Raji (cell line): ENCODE measurements around the gene SPOCK3.

ENCODE experiments used
- POLR2A ChIP-seq: IDR thresholded peaks from 2 replicates; pipeline ENCODE4 v1.6.1; 2011; ENCODE audit warnings: low read depth, low read length, control low read depth; ENCODE audit not compliant: insufficient read depth

SPOCK3 gene

DNA sequence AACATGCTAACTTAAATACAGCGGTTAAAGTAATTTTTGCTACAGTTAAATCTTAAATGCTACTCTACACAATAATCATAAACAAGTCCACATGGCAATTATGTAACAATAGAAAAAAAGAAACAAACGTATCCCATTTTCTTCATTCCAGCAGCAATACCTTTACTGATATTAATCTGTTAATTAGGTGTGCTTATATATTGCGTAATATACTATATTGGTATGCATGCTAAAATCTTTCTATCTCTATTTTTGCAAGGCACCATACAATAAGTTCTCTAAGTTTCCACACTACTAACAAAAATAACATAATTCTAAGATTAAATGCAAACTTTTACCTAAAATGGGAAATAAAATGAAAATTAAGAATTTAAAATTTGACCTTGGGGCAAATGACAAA lies 500.6 kb downstream of the SPOCK3 start:
- no peak for TF ChIP-seq POLR2A

DNA sequence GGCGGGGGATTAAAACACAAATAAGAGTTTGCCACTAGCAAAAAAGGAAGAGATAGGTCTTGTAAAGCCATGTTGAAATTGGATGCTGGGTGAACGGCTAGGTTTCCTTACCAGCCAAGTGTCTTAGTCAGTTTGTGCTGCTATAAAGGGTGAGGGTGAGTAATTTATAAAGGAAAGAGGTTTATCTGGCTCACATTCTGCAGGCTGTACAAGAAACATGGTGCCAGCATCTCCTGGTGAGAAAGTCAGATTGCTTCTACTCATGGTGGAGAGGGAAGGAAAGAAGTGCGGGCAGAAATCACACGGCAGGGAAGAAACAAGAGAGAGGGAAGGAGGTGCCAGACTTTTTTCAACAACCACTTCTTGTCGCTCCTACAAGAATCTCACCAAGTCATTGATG lies 507.5 kb downstream of the SPOCK3 start:
- no peak for TF ChIP-seq POLR2A

DNA sequence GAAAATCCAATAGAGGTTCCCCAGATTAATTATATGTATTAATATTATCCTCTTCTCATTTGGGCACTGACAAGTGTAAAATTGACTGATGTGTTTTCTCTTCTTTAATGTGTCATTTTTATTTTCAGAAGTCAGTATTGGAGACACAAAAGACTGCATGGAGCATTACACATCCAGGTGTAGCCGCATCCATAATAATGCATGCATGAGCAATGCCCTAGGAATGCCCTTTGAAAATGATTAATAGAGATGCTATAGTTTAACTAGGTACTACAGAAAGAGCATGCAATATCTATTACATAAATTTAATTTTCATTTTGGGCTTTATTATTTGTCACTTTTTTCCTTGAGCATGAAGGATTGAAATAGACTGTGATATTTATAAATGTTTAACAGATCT lies 509.9 kb downstream of the SPOCK3 start:
- TF ChIP-seq POLR2A, result no peak

DNA sequence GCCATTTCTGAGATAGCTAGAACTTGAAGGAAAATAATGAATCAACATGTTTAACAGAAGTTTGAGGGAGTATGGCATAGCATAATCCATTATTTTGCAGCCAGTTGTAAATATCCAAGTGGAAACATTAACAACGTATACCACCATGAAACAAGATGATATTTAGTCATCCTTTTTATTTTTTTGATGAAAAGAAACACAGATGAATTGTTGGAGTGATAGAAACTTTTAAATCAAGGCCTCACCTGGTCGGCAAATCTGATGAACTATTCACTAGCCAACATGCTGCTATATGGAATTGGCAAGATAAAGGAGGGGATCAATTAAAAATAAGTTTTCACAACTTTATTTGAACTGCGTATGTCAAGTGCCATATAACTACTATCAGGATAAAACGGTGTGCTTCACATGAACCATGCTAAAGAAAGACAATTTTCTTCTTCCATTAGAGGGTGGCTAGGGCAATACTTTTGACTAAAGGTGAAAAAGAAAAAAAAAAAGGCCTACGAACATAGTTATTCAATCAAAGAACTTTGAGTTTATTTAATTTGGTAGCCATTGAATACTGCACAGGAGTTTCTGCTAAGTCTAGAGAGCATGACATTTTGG lies 510.7 kb downstream of the SPOCK3 start:
- no peak for TF ChIP-seq POLR2A

DNA sequence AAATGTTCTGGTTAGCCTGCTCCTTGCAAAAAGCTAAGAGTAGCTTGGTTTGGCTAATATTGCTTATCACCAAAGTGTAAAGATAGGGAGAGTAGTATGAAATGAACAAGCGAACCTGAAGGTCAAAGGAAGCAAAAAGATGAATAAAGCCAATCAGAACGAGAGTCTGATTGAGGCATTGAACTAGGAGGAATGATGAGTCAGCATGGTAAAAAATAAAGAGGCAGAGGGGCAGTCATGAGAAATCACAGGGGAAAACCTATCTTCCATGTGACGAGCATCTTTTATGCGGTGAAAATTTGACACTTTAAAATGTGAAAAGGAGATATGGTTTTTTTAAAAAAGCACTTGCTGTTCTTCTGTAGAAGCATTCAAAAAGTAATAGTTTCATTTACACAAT lies 533.7 kb downstream of the SPOCK3 start:
- TF ChIP-seq POLR2A, result no peak

DNA sequence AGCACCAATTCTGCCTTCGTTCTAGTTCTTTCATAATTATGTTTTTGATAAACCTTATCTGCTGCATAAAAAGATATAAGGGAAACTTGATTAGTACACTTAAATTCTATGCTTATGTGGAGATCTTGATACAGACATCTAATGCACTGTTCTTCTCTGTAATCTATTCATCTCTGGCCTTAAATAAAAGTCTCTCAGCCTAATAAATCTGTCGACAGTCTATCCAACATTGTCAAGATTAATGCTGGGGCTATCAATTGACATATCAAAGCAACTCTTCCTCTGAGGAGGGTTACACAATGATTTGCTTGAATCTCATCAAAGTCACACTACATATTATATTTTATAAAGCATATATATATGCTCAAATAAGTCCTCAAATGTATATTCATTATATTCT lies 545.5 kb downstream of the SPOCK3 start:
- TF ChIP-seq POLR2A, result no peak

DNA sequence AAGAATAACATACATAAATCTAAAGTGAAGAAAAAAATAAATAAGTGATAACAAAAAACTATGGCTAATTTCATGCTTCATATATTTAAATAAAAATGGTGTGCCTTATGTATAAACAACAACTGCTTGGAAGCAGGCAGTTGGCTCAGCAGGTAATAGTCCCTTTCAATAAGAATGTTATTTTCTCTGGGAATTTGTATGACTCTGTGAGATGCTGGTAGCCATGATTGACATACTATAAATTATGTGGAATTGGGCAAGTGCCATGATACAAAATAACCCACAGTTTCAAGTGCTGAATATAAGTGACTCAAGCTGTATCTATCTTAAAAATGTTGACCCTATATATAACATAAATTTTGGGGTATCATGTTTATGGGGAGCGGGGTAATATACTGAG lies 546.5 kb downstream of the SPOCK3 start:
- TF ChIP-seq POLR2A, result no peak
